Fibroblast of the aortic adventitia (primary cell): Measurements from ENCODE around the gene C12orf56. TPM values are rescaled to one million over a fixed set of nuclear protein-coding genes. Genes with fewer than 3 reads are reported as not detected.
"Not testable (repeated sequence)": the region's sequence is repeated elsewhere in the genome, so short reads cannot be mapped to it uniquely, and the experiment has no call there.

Source experiments
- DNase-seq: peaks from one replicate; pipeline ENCODE4 v3.0.0-alpha.2; 2010; ENCODE audit warnings: low read depth
- H3K4me3 ChIP-seq: 2 replicates; pipeline ENCODE4 v1.5.1; 2011; ENCODE audit warnings: low read depth, mild to moderate bottlenecking, control low read depth, low read length, moderate library complexity
- CTCF ChIP-seq: IDR thresholded peaks from 2 replicates; pipeline ENCODE4 v1.5.1; 2011; ENCODE audit warnings: mild to moderate bottlenecking, low read length, control low read depth, inconsistent platforms; ENCODE audit not compliant: insufficient read depth
- total RNA-seq: library from RNA; depleted of rRNA; stranded (reverse); fragments of >200 nt; gene quantifications from 2 replicates; pipeline ENCODE4 v1.2.3, GENCODE V29; 2012; ENCODE audit warnings: low replicate concordance

The C12orf56 gene
- total RNA-seq, 1 donor, result 4.0 TPM

- H3K4me3 ChIP-seq, result no peak overlapping the region
- no peak for TF ChIP-seq CTCF
- DNase-seq, result no peak
Observed at GRCh38 chr12:64389154-64389553, 1.4 kb downstream of the C12orf56 start.

GRCh38 chr12:64387197-64387816 lies 3.3 kb downstream of the C12orf56 start:
- H3K4me3 ChIP-seq, result no peak overlapping the region
- TF ChIP-seq CTCF, result no peak
- DNase-seq, result no peak

- no peak overlapping the region for H3K4me3 ChIP-seq
- no peak for TF ChIP-seq CTCF
- DNase-seq, result peak; percentile 62
Observed at GRCh38 chr12:64385468-64385867, 5.1 kb downstream of the C12orf56 start.

- H3K4me3 ChIP-seq, result no peak overlapping the region
- DNase-seq, result no peak
- TF ChIP-seq CTCF, result no peak
Observed at GRCh38 chr12:64385019-64385418, 5.5 kb downstream of the C12orf56 start.

- no peak overlapping the region for H3K4me3 ChIP-seq
- TF ChIP-seq CTCF, result no peak
- peak; percentile 41 for DNase-seq
Observed at GRCh38 chr12:64383675-64384074, 6.9 kb downstream of the C12orf56 start.

GRCh38 chr12:64362721-64363305 lies 27.7 kb downstream of the C12orf56 start:
- no peak for DNase-seq
- TF ChIP-seq CTCF, result no peak

GRCh38 chr12:64361173-64361572 lies 29.4 kb downstream of the C12orf56 start:
- not testable (repeated sequence) for DNase-seq, H3K4me3 ChIP-seq

More at GRCh38 chr12:64362721-64363305, 27.7 kb downstream of the C12orf56 start:
- H3K4me3 ChIP-seq, result no peak overlapping the region

- DNase-seq, result not testable (repeated sequence)
Observed at GRCh38 chr12:64356209-64356608, 34.3 kb downstream of the C12orf56 start.

More at GRCh38 chr12:64356209-64356608, 34.3 kb downstream of the C12orf56 start:
- H3K4me3 ChIP-seq, result not testable (repeated sequence)
